Measurements from ENCODE around the gene TVP23B. TPM values are rescaled to one million over a fixed set of nuclear protein-coding genes. Genes with fewer than 3 reads are reported as not detected.
A peak's percentile ranks its signal among the peaks of the same experiment; 100 is the strongest.

The TVP23B gene
- total and polyA plus RNA-seq, 7 experiments from 2014 or later = 13.2 to 50.4 (median 31.2) TPM

GRCh38 chr17:18854956-18855355 is 74.0 kb downstream of the TVP23B start:
- ChIA-PET CTCF (no interaction called here), POLR2A (interaction anchor here (0.6 to 1.8 kb wide), 3 partner anchors 101 to 442 kb away, joined by 3 to 7 read pairs (median 4); no protein-coding TSS in a partner anchor)
- no peak for DNase-seq
- Histone ChIP-seq H3K4me3 (ENCODE audit: low read length) (no peak overlapping the region), H3K27me3 (ENCODE audit: control insufficient read depth in 2 of 2, insufficient read depth in 2 of 2, low read length in 2 of 2) (no peaks in the 10 kb centered on the region), H3K36me3 (ENCODE audit: control insufficient read depth in 2 of 3, insufficient read depth in 3 of 3, low read length in 3 of 3) (peaks cover 0 to 5% (median 0%) of the 10 kb centered on the region in 3 experiments), H3K4me1 (ENCODE audit: control insufficient read depth in 2 of 2, insufficient read depth in 2 of 2, low read length in 2 of 2) (peaks cover 18 to 23% of the 10 kb centered on the region in 2 donors), H3K27ac (ENCODE audit: low read depth, low read length) (no peak overlapping the region), H3K9me3 (ENCODE audit: control insufficient read depth in 2 of 3, low read length in 3 of 3) (no peaks in the 10 kb centered on the region)
- no peak for ATAC-seq
- intact Hi-C loops (cut with micrococcal nuclease) = loop anchor here (5.0 to 10.0 kb wide), 10 partner anchors 150 to 1260 kb away; partner anchors contain the start of genes MAPK7 (in 2 of the 2), ALDH3A2 (in 1 of the 2), ALKBH5 (in 1 of the 2) and ATPAF2 (in 1 of the 2)
- peak overlapping the region; percentile 53 to 99 (median 89) for H3K4me3 Mint-ChIP-seq
- peak overlapping the region in 3 of 9 donors; percentile 14 to 77 (median 54) for H3K27ac Mint-ChIP-seq
- no peaks in the 10 kb centered on the region for H3K9me3 Mint-ChIP-seq
- no peaks in the 10 kb centered on the region for H3K27me3 Mint-ChIP-seq
- peaks cover 0 to 2% (median 0%) of the 10 kb centered on the region in 5 donors for H3K36me3 Mint-ChIP-seq
- H3K4me1 Mint-ChIP-seq = peaks cover 22 to 41% (median 34%) of the 10 kb centered on the region in 7 donors

- Histone ChIP-seq H3K27ac (ENCODE audit: low read depth, low read length) (peak overlapping the region; percentile 79), H3K36me3 (ENCODE audit: control insufficient read depth in 2 of 3, insufficient read depth in 3 of 3, low read length in 3 of 3) (peaks cover 0 to 5% (median 0%) of the 10 kb centered on the region in 3 experiments), H3K9me3 (ENCODE audit: control insufficient read depth in 2 of 3, low read length in 3 of 3) (no peaks in the 10 kb centered on the region), H3K27me3 (ENCODE audit: control insufficient read depth in 2 of 2, insufficient read depth in 2 of 2, low read length in 2 of 2) (no peaks in the 10 kb centered on the region), H3K4me3 (ENCODE audit: low read length) (peak overlapping the region; percentile 76), H3K4me1 (ENCODE audit: control insufficient read depth in 2 of 2, insufficient read depth in 2 of 2, low read length in 2 of 2) (peaks cover 18 to 28% of the 10 kb centered on the region in 2 donors)
- Mint-ChIP-seq H3K4me3 (peak overlapping the region; percentile 79 to 99 (median 96)), H3K4me1 (peaks cover 29 to 52% (median 44%) of the 10 kb centered on the region in 7 donors), H3K27me3 (no peaks in the 10 kb centered on the region), H3K27ac (peak overlapping the region; percentile 77 to 98 (median 92)), H3K36me3 (peaks cover 0 to 2% (median 0%) of the 10 kb centered on the region in 5 donors), H3K9me3 (no peaks in the 10 kb centered on the region)
- peak; percentile 89 for ATAC-seq
- DNase-seq = peak; percentile 57 to 93 (median 85)
- intact Hi-C loops (cut with micrococcal nuclease) = loop anchor here (1.0 to 10.0 kb wide), 15 partner anchors 45 to 1261 kb away; partner anchors contain the start of genes MAPK7 (in 2 of the 2), ALDH3A2 (in 1 of the 2), ALKBH5 (in 1 of the 2) and ATPAF2 (in 1 of the 2)
- ChIA-PET POLR2A (interaction anchor here (1.8 kb wide), 1 partner anchor 100 kb away, joined by 7 read pairs; no protein-coding TSS in a partner anchor), CTCF (no interaction called here)
These were observed 75.0 kb downstream of the TVP23B start for GRCh38 chr17:18855831-18856569.

Other genes with a start within 250 kb of the TVP23B start
- not detected for gene TBC1D28, start 136.8 kb upstream of the TVP23B start, total RNA-seq
- not detected for gene TBC1D28, start 136.8 kb upstream of the TVP23B start, polyA plus RNA-seq
- gene FOXO3B, start 98.9 kb upstream of the TVP23B start, total RNA-seq = 1 to 10 TPM; 3.8 to 9.6 (median 5.3) TPM
- 1 to 10 TPM; 2.4 to 3.8 TPM for gene FOXO3B, start 98.9 kb upstream of the TVP23B start, polyA plus RNA-seq
- under 1 TPM in 1 of 5 experiments, not detected in 4; 0.07 TPM for gene FBXW10, start 37.1 kb upstream of the TVP23B start, total RNA-seq
- not detected for gene FBXW10, start 37.1 kb upstream of the TVP23B start, polyA plus RNA-seq
- 10 to 100 TPM; 31.4 to 64.4 (median 59.4) TPM for gene PRPSAP2, start 76.9 kb downstream of the TVP23B start, total RNA-seq
- 10 to 100 TPM; 48.1 to 63.0 TPM for gene PRPSAP2, start 76.9 kb downstream of the TVP23B start, polyA plus RNA-seq
- under 1 TPM in 1 of 5 experiments, not detected in 4; 0.17 TPM for gene SLC5A10, start 171.0 kb downstream of the TVP23B start, total RNA-seq
- gene SLC5A10, start 171.0 kb downstream of the TVP23B start, polyA plus RNA-seq = under 1 TPM; 0.15 to 0.37 TPM
- 1 to 10 TPM; 3.9 to 9.1 (median 6.9) TPM for gene FAM83G, start 223.6 kb downstream of the TVP23B start, total RNA-seq
- 1 to 10 TPM; 1.6 to 3.6 TPM for gene FAM83G, start 223.6 kb downstream of the TVP23B start, polyA plus RNA-seq